Adrenal gland (tissue), 5 donors: Measurements from ENCODE around the gene SERPINB6.

Source experiments
- CTCF ChIP-seq, 6 experiments: fragments of 450-650 bp in 4 of 6; fragments of 200-600 bp in 2 of 6; sonication (generic) in 1 of 6; IDR thresholded peaks; 1 replicate in 5 of 6; 2 replicates in 1 of 6; pipeline versions ENCODE4 v1.5.1 to v1.8.0; 2016 to 2021; ENCODE audit warnings: antibody characterized with exemption in 6 of 6, mild to moderate bottlenecking in 2 of 6, moderate library complexity in 1 of 6
- POLR2A ChIP-seq, 2 donors: fragments of 450-650 bp; IDR thresholded peaks; one replicate each; pipeline ENCODE4 v1.6.1; 2017; ENCODE audit warnings: antibody characterized with exemption in 2 of 2, mild to moderate bottlenecking in 2 of 2, moderate library complexity in 1 of 2
- donor health status: DM: no; HTN: no; CAD: no.

GRCh38 chr6:2913621-2914317 is 57.6 kb downstream of the SERPINB6 start:
- TF ChIP-seq CTCF (IDR thresholded peaks at IDR 0.05) (no peak), POLR2A (IDR thresholded peaks at IDR 0.05) (no peak)
